HG03432 (cell line): ENCODE data around the gene CCDC39.
"Not testable (repeated sequence)": the region's sequence is repeated elsewhere in the genome, so short reads cannot be mapped to it uniquely, and the experiment has no call there.

ENCODE experiments used
- ATAC-seq: cut with Tn5 transposase; IDR thresholded peaks from one replicate; pipeline ENCODE4 v1.9.1; 2021; ENCODE audit warnings: mild to moderate bottlenecking, moderate library complexity; ENCODE audit not compliant: unreplicated experiment

The CCDC39 gene

DNA sequence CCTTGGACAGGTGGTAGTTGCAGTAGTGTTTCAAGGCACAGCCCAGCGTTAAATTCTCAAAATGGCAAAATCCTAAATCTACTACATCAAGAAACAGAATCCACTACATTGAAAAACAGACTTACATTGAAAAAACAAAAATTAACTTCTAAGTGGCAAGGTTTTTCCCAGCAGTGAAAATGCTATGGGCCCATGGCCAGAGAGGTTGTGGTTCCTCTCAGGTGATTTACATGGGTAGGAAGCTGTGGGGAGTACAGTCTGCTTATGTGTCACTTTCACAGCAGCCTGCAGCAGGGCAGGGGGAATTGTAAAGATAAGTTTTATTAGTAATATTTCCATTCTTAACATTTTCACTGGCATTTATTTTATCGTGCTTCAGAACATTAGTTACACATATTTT, 52.4 kb downstream of the CCDC39 start:
- ATAC-seq = peak; percentile 93

DNA sequence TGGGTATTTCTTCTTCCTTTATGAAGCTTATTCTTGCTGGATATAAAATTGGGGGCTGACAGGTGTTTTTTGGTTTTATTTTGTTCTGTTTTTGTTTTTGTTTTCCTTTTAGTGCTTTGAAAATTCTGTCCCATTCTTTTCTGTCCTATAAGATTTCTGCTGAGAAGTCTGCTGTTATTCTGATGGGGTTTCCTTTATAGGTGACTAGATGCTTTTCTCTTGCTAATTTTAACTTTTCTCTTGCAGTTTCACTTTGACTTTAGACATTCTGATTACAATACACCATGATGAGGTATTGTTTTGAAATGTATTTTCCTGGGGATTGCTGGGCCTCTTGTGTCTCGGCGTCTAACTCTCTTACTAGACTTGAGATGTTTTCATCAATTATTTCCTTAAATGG, 54.6 kb downstream of the CCDC39 start:
- peak; percentile 59 for ATAC-seq

DNA sequence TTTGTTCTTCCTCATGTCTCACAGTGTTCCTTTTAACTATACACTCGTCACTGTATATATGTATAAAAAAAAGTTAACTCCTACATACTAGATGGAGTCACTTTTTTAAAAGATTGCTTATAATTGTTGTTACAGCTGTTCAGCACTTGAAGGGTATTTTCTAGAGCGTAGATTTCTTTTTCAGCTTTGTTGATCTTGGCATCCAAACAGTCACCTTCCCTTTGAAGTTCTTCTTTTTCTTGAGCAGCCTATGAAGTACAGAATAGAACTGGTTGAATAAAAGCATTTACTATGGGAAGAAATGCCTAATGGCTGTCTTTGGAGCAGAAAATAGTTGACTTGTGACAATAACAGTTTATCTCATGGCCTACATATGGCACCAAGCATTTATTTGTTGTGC, 59.6 kb downstream of the CCDC39 start:
- ATAC-seq = no peak

DNA sequence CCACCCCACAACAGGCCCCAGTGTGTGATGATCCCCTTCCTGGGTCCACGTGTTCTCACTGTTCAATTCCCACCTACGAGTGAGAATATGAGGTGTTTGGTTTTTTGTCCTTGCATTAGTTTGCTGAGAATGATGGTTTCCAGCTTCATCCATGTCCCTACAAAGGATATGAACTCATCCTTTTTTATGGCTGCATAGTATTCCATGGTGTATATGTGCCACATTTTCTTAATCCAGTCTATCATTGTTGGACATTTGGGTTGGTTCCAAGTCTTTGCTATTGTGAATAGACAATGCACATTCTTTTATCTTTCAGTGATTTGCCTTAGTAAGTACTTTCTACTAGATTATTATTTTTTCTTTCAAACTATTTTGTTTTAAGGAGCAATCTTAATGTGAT, 60.7 kb downstream of the CCDC39 start:
- not testable (repeated sequence) for ATAC-seq

DNA sequence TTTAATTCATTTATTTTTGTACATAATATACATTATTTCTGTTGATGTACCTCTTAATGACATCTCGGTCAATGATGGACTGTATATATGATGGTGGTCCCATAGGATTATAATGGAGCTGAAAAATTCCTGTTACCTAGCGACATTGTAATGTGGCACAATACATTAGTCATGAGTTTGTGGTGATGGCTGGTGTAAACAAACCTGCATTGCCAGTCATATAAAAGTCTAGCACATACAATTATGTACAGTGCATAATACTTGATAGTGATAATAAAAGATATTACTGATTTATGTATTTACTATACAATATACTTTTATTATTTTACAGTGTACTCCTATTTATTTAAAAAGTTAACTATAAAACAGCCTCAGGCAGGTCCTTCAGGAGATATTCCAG, 62.2 kb downstream of the CCDC39 start:
- ATAC-seq = no peak

DNA sequence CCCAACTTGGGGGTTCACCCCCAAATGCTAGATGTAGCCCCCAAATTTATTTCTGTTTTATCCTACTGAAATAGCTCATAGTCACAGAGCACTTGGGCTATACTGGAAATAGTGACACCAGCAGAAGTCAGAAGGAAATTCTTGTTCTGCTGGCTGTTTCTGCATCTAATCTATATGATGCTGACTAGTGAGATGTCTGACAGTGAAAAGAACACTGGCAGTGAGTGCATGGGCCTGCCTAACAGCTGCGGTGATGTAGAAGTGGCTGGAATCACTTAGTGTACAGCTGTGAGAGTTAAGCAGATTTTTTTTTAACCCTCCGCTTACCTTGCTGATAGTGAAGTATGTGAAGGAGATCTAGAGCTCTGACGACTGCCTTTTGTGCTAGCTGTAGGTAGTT, 63.3 kb downstream of the CCDC39 start:
- ATAC-seq = no peak

DNA sequence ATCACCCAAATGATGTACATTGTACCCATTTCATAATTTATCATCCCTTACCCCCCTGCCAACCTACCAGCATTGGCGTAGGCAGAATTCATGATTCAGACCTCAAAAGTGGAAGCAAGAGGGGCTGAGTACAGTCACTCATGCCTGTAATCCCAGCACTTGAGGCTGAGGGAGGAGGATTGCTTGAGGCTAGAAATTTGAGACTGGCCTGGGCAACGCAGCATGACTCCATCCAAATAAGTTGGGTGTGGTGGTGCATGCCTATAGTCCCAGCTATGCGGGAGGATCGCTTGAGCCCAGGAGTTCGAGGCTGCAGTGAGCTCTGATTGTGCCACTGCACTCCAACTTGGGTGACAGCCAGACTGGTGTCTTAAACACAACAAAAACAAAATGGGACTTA, 66.9 kb downstream of the CCDC39 start:
- ATAC-seq = no peak

DNA sequence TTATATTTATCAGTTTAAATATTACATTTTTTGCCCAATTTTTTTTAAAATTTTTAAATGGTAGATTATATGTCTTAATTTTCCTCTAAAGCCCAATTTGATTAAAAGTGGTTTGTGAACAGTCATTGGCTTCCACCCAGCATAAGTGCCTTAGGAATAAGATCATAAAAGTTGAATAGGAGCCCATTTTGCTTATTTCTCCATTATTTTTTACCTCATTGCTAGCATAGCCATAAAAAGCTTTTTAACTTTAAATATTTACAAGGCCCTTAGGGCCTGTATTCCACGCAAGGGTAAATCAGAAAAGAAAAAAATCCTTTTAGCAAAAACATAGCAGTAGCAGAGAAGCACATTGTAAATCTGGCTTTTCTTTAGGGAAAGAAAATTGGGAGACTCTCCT, 68.3 kb downstream of the CCDC39 start:
- ATAC-seq = no peak

DNA sequence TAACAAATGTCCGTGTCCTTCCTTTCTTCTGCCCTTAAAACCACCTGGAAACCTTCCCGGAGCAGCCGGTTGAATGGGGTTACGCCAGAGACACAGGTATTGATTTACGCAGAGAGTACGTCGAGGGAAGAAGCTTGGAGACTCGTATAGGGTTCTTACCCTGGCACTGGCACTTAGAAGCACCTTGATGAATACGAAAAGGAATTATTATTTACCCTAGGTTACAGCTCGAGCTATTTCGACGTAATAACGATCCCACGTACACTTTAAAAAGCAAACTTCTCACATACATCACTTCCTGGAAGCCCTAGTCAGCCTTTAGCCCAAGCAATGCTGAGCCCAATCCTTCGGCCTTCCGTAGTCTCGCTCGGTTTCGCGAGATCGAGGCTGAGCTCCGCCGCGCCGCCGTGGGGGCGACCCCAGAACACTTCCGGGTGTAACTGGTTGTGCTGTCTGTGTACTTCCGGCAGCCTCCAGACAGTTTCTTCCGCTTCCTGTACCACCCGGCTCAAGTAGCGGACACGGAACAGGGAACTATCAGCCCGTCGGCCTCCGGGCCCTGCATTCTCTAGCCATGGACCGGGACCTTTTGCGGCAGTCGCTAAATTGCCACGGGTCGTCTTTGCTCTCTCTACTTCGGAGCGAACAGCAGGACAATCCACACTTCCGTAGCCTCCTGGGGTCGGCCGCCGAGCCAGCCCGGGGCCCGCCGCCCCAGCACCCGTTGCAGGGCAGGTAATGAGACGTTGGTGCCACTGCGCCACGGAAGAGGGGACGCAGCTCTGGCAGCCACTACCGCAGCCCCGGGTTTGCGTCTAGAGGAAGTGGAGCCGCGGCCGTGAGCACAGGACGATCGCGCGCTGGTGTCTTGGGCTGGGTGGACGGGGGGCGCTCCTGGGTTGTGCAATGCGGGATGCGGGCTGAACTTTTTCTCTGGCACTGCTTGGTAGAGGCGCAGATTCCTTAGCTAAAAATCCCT, 77.3 kb downstream of the CCDC39 start, which contains the start of gene TTC14:
TSS of gene TTC14 (plus strand) at position 476 of the 979 bp plus-strand sequence. CDS start at position 575, 99 bp downstream.
- ATAC-seq = peak; percentile 97

DNA sequence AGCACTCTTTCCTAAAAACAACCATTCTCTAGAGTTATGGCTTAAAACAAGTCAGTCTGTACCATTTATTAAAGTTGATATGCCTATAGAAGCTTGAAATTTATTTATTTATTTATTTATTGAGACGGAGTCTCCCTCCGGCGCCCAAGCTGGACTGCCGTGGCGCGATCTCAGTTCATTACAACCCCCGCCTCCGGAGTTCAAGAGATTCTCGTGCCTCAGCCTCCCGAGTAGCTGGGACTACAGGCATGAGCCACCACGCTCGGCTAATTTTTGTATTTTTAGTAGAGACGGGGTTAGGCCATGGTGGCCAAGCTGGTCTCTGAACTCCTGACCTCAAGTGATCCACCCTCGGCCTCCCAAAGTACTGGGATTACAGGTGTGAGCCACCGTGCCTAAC, 78.8 kb downstream of the CCDC39 start:
- no peak for ATAC-seq

DNA sequence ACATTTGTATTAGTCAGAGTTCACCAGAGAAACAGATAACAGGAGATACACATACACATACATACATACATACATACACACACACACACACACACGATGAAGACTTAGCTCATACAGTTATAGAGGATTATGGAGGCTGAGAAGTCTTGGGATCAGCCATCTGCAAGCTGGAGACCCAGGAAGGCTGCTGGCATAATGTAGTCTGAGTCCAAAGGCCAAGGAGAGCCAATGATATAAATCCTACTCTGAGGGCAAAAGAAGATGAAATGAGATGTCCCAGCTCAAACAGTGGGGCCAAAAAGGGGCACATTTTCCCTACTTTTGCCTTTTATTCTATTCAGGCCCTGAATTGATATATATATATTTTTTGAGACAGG, 83.7 kb downstream of the CCDC39 start:
- ATAC-seq = no peak

DNA sequence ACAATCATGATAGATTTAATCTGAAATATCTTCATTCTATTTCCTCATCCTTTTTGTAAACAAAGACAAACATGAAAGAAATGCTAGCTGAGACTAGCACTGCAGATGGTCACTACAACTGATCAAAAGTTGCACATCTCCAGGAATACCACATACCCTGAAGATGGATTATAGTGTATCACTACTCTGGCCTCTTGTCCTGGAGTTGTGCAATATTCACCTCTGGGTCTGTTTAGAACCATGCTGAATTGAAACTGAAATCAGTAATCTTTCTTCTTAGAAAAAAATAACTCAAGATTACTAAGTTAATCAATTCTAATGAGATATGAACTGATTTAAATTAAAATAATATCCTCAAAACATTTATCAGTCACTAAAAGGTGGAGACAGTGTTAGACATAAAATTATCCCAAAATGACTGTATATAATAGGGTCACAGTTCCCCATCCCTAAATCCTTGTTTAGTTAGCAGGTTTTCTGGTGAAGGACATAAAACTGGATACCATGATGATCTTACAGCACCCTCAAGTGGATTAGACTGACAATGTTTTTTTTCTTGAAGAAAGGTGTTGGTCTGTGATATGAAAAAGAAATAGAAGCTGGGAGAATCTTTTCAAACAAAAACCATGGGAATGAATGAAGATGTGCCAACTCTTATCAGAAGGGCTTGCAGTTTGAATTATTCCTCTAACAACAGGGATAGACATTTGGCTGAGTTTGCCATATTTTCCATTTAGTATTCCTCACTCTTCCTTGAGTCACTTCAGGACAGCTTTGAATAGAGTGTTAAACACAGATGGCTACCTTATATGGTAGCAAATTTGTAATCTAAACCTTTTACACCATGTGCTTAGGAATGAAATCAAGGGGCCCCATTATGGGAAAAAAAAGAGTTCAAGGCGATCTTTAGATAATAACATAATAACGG, 84.4 kb downstream of the CCDC39 start:
- peak; percentile 75 for ATAC-seq

DNA sequence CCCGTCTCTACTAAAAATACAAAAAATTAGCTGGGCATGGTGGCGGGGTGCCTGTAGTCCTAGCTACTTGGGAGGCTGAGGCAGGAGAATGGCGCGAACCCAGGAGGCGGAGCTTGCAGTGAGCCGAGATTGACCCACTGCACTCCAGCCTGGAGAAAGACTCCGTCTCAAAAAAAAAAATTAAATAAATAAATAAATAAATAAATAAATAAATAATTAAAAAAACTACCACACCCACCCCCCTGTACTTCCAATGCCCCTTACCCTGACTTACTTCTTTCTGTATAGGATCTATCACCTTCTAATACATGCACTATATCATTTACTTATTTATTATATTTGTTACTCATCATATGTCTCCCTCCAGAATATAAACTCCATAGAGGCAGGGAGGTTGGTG, 85.7 kb downstream of the CCDC39 start:
- ATAC-seq = not testable (repeated sequence)

DNA sequence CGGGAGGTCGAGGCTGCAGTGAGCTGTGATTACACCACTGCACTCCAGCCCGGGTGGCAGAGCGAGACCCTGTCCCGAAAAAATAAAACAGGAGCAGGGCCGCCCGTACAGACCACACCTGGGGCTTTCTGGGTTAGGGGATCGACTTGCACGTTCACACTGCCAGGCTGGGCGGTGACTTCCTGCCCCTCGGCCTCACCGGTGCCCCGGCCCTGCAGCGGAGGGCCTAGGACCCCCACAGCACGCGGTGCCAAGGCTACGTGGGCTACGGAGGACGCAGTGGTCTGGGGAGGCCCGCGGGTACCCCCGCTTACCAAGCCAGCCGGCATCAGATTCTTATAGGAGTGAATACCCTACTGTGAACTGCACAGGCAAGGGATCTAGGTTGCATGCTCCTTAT, 88.9 kb downstream of the CCDC39 start:
- ATAC-seq = no peak

DNA sequence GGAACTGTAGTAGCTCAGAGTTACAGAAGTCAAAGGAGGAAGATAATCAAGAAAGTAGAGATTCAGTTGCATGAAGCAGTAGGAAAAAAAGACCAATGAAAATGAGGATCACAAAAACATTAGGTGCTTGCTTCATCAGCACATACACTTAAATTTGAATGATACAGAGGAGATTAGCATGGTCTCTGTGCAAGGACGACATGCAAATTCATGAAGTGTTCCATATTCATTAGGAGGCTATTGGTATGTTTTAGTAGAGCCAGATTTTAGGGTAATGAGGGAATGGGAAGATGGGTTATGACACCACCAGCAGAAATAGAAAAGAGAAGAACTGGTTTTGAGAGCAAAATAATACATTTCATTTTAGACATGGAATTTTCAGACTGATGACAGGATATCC, 98.4 kb downstream of the CCDC39 start:
- no peak for ATAC-seq

DNA sequence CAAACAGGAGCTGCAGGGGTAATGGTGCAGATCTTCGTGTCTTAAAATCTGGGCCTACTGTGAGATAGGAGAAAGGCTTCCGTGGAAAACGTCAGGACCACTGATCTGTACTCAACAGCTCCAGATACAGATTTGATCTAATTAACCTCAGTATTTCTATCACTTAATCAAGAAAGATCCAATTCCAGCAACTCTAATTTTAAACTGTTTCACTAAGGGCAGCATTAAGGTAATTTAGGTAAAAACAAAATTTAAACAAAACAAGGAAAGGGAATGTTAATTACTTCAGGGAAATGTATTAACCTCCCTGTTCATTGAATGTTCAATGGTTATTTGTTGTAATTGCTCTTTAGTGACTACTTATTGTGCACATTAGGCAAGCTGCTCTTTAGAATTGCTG, 103.7 kb downstream of the CCDC39 start:
- ATAC-seq = no peak

DNA sequence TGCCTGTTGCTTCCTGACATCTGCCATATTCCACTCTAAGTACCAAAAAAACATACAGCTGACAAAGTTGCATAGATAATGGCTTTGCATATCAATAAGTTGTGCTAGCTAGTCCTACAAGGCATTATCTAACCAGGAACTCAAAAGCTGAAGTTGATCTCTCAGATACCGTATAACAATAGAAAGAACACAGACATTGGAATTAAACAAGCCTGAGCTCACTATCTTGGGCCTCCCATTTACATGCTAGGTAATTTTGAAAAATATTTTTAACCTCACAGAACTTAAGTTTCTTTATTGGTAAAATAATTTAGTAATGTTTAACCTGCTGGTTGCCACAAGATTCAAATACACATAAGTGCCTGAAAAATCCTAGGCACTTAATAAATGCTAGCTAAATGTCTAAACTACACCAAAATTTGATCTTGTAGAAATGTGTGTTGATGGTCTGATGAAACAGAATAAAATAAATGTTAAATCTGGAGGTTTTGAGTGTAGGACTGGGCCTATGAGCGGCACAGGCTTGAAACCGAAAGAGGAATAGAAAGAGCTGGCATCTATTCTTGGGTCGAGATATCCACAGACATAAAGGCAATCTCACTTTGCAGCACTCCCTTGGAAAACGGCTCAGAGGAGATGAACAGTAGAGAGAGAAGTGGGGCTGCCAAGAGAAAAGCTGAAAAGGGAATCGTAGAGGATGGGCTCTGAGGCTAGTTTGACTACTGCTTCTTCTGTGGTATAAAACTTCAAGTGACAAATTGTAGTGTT, 107.3 kb downstream of the CCDC39 start:
- ATAC-seq = peak; percentile 93

DNA sequence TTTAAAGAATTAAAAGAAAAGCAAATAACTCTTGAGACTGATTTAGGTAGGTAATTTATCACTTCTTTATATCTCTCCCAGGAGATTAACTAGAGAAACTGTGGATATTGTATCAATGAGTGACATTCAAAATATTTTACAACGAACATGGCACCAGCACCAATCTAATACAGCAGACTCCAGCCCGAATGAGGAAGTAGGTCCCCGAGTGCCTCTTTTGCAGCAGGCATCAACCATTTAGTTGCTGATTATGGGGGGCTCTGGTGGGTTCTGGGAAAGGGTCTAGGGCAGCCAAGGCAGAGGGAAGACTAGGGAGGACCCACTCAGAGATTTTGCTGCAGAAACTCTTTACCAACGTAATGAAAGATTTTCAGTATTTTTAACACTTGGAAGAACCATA, 109.1 kb downstream of the CCDC39 start:
- no peak for ATAC-seq

DNA sequence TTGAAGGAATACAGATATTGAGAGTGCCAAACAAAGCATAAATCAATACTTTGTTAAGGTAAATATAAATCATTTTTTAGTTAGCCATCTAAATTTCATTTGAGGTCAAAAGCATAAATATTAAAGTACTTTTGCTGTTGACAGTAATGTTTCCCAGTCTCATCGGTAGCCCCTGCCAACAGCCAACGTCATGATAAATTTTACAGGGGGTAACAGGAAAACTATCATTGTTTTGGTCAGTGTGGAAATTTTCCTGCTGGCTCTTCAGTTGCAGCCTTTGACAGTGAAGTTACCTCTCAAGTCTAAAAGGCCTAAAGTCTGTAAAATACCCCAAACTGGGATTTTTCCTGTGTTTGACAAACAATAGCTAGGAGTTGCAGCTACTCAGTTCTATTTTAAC, 114.6 kb downstream of the CCDC39 start:
- no peak for ATAC-seq
